ENCODE data around the gene CAMTA1.

CAMTA1 gene

DNA sequence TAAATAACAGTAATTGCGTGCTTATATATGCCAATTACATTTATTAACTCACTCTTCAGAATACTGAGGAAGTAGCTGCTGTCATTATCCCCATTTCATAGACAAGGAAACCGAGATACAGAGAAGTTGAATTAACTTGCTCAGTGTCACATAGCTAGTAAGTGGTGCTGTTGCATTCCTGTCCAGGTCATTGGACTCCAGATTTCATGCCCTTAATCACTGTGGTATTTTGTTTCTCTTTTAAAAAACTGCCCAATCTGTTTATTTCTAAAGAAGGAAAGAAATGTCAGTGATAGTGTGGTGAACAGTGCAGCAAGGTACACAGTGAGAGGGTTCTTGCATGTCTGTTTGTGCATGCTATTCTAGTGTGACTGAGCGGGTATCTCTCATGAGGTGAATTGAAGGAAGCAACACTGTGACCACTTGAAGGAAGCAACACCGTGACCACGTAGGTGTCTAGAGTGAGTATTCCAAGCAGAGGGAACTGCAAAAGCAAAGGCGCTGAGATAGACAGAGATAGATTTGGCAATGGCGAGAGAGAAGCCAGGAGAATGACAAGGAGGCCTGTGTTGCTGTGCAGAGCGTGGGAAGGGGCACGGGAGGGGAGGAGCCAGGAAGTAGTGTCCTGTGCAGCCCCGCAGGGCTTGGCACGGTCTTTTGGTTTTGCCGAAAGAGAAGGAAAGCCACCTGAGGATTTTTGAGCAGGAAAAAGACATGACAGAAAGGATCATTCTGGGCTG lies 95.9 kb downstream of the CAMTA1 start:
- FAIRE-seq: no peak

DNA sequence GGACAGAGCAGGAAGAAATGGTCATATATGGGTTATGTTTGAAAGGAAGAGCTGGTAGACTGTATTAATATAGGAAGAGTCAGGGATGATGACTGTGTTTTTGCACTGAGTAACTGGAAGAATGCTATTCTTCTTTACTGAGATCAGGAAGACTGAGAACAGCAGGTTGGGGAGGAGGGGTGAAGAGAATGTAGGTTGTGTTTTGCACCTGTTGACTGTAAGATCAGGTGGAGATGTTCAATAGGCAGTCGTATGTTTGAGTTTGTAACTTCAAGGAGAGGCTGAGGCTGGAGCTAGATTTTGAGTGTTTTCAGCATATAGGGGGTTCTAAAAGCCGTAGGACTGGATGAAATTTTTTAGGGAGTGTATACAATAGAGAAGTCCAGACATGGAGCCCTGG lies 97.2 kb downstream of the CAMTA1 start:
- FAIRE-seq: no peak

DNA sequence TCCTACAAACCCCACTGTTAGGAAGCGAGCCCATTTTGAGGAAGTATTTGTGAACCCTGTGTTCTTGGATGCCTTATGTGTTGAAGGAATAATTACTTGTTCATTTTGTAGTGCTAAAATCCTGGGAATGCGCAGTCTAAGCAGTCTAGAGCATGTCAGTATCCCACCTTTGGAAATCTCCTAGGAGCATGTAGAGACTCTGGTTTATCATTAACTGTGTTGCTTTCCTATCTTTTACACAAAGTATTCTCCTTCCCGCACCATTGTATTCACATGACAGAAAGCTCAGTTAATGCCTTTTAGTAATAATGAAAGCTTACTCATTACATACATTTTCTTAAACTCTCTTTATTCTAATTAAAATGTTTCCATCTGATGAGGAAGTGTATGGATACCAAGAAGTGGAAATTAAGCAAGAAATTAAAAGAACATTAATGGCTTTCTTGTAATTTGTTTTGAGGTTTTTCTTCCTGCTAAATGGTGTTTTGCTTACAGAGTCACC lies 99.4 kb downstream of the CAMTA1 start:
- FAIRE-seq: no peak

DNA sequence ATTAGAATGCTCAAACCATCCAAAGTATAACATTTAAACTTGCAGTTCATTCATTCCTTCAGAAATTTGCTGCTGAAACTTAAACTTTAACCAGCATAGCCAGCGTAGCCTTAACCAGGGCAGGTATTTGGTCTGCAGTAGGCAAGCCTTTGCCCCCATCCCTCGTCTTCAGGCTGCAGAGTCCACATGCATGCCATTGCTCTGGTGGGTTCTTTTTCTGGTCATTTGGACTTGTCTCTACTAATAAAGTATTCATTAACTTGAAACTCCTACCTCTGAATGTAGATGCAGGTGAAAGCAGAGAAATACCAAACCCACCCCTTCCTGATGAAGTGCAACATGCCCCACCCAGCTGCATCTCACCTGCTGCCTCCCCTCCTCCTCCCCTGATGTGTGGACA lies 100.2 kb downstream of the CAMTA1 start:
- no peak for FAIRE-seq

DNA sequence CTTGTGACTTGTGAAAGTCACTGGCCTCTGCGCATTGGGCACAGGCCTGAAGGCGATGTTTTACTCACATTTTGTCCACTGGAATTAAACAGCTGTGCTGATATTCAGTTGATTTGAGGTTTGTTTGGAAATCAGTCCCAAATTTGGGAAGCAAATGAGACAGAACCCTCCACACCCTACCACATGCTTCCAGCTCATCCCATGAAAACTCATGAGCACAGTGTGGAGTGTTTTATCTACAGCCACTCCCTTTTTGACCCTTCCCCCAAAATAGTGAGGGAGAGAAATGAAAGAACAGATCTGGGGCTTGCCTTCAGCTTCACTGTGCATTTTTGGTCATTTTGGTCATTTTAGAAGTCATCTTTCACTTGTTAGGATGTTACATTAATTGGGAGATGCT lies 101.3 kb downstream of the CAMTA1 start:
- no peak for FAIRE-seq

DNA sequence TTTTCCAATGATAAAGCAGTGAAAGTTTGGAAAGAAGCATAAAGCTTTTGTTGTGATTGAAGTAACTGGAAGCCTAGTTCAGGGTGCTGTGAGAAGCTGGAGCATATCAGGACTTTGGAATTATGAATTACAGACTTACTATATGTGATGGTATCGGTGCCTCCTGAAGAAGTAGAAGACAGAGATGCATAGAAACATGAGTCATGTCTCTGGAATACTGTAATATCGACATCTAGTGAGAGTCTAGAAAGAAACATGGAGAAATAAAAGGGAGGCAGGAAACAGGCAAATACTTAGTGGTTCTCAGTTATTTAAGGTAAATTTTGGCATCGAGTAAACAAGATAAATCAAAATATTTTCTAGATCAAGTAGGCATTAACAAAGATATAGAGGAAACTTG lies 103.0 kb downstream of the CAMTA1 start:
- FAIRE-seq: no peak

DNA sequence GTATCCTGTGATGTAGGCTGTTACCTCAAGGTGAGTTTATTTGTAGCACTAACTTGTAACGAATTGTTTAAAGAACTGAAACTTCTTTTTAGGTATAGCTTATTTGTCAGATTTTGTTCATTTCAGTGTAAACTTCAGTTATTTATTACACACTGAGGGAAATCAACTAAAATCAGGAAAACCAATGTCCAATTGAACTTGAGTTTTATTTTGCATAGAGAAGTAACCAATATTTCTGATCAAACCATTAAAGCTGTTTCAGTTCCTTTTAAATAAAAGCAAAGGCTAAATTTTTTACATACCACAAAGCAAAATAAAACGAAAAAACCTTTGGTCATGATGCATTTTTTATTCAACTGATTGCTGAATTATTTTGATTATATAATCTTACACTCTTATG lies 103.6 kb downstream of the CAMTA1 start:
- no peak for FAIRE-seq

DNA sequence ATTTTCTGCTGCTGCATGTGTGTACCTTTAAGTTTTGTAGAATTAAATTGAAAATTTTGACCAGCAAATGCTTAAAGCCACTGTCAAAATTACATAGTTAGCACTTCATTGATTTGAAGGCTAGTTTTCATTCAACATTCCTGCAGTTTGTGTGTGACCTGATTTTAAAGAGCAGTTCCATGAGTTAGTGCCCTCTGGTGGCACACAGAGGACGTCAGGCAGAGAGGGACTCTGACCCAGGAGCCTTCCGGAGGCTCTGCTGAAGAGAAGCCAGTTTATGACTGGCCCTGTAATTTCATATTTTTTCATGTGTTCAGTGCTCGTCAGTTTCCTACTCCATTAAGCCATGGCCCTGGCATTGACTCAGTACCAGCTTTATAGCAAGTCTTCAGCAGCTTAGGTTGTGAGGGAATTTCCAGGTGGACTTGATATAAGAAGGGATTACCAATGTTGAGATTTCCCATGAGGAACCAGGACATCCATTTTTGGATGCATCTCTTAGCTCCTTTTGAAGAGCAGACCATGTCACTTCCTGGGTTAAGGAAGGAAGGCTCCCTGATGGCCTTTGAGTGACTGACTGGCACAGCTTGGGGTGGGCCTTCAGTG lies 104.7 kb downstream of the CAMTA1 start:
- peak; percentile 8 for FAIRE-seq

DNA sequence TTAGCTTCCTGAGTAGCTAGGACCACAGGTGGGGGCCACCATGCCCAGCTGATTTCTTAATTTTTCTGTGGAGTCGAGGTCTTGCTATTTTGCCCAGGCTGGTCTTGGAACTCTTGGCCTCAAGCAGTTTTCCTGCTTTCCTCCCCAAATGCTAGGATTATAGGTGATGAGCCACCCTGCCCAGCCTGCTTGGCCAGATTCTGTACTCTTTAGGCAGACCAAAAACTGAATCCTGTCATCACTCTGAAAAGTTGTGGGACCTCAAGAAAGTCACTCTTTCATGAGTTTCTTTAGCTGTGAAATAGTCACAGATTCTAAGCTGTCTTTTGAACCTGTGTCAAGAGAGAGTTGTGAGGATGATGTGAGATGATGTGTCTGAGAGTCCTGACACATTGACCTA lies 105.4 kb downstream of the CAMTA1 start:
- FAIRE-seq: no peak

DNA sequence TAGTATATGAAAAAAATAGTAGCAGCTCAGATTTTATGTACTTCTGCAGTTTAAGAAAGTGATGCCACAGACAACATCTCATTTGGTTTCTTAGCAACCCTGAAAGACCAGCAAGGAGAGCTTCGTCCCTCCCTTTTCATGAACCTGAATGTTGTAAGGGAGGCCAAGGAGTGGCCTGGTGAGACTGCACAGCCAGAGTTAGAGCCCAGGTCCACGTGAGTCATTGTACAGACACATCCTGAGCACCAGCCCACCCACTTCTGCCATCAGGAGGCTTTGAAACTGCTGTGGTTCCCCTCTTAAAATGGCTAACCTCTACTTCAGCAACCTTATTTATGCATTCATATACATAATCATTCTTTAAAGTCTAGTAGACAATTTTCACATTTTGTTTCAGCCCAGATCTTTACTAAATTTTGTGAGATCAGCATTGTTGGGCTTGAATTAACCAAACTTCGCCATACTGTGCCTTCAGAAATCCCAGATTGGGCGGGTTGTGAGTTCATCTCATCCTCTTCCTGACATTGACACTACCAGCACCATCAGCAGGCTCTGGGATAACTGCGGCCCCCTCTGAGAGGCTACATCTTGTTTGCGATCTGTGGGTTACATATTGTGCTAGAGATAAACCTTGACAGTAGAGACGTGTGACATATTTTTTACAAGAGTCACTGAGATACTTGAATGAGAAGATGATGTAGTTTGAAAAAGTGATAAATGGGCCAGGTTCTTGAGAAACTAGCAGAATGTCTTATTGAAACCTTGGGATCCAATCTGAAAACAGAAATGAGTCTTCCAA lies 106.7 kb downstream of the CAMTA1 start:
- no peak for FAIRE-seq

DNA sequence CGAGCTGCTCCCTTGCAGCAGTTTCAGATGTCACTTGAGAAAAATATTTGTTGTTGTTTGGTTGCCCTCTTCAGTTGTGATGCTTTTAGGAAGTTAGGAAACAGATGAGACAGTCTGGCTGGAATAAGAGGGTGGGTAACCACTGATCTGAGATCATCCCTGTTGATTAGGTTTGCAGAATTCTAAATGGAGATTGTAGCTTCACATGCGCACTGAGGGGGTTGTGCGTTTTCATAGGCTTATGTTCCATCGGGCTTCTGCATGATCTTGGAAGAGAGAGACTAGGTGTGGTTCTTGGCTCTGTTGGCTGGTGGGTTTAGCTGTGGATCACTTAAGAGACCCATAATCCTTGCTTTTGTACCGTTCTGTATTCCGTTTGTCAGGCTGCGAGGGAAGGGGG lies 108.1 kb downstream of the CAMTA1 start:
- no peak for FAIRE-seq

DNA sequence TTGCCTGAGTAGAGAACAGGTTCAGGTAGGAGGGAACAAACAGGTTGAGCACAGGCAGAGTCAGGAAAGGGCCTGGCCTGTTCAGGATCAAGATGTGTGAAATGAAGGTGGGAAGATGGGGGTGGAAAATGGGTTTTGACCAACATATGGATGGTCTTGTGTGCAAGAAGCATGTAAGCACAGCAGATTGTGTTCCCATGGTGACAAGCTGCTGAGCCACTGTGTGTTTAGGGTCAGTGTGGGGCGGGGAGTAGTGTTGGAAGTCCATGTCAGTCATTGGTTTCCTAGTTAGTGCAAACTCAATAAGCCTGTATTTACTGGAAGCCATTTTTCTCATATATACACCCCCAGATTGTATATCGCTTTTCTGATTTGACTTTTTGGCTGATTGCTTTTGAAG lies 111.9 kb downstream of the CAMTA1 start:
- FAIRE-seq: no peak

DNA sequence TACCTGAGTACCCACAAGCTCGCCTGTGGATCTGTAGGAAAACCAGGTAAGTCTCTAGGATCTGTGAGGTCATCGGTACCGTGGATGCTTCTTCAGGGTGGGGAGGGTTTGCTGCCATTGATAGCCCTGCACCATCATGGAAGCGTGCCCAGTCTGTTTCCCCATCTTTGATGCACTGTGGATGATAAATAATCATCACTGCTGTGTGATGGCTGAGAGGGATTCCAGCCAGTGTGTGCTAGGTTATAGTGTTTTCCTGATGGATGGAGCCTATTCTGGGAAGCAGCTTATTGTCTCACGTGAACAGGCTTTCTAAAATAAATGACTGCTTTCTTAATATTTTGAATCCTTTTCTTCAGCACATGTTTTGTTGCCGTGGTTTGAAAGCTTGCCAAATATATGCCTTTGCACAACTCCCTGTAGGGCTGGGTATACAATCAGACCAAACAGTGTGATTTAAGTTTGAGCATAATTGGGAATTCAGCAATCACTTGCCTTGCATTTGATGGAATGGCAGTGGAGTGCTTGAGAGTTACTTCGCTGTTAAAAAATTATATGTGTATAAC lies 113.8 kb downstream of the CAMTA1 start:
- no peak for FAIRE-seq

DNA sequence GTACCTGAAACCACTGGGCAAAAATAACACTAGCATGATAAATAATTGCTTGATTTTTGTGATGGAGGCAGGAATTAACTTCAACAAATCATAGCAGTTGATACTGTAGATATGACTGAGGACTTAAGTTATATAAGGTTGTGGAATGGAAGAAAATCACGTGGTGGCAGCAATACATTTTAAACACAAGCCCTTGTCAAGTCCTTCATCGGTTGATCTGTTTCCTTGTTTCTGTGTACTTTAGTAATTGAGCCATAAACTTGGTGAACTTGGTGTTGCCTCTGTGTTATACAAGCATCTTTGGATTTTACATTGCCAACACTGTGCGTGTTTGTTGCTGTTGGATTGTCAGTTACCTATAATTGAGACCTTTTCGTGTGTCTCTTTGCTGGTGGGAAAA lies 114.4 kb downstream of the CAMTA1 start:
- no peak for FAIRE-seq

DNA sequence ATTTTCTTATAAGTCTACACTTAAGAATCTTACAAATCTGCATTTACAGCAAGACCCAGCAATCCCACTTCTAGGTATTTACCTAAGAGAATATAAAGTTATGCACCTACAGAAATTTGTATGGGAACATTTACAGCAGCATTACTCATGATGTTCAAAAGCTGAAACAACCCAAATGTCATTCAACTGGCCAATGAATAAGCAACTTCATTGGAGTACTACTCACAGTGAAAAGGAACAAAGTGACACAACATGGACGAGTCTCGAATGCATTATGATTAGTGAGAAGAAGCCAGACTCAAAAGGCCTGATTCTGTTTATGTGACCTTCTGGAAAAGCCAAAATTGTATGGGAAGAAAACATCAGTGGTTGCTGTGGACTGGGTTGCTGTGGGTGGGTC lies 116.9 kb downstream of the CAMTA1 start:
- FAIRE-seq: no peak

DNA sequence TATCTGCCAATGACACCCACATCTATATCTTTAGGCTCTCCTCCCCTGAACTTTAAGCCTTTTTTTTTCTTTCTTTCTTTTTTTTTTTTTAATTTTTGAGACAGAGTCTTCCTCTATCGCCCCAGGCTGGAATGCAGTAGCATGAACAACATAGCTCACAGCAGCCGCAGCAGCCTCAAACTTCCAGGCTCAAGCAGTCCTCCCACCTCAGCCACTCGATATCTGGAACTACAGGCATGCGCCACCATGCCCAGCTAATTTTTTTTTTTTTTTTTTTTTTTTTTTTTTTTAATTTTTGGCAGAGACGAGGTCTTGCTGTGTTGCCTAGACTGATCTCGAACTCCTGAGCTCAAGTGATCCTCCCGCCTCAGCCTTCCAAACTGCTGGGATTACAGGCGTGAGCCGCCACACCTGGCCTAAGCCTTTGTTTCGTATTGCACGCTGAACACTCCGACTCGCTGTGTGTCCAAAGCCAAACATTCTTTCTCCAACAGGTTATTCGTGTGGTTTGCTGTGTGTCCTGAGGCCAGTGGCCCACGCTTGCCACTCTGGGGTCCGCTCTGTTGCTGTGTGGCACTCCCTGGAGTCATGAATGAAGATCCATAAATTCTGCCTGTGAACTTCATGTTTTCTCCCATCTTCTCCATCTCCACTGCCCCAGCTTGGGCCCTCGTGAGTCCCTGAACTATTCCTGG lies 119.4 kb downstream of the CAMTA1 start:
- FAIRE-seq: no peak

DNA sequence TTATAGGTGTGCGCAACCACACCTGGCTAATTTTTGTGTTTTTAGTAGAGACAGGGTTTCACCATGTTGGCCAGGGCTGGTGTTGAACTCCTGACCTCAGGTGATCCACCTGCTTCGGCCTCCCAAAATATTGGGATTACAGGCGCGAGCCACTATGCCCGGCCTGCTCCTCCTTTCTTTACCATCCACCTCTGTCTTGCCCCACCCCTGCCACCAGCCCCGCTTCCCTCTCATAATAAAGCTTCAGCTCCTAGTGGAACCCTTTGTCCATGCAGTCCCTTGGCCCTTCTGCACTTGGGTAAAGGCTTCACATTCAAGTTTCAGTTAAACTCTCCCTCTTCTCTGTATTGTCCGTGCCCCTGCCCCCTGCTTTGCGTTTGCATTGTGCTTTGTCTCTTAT lies 120.1 kb downstream of the CAMTA1 start:
- FAIRE-seq: no peak

DNA sequence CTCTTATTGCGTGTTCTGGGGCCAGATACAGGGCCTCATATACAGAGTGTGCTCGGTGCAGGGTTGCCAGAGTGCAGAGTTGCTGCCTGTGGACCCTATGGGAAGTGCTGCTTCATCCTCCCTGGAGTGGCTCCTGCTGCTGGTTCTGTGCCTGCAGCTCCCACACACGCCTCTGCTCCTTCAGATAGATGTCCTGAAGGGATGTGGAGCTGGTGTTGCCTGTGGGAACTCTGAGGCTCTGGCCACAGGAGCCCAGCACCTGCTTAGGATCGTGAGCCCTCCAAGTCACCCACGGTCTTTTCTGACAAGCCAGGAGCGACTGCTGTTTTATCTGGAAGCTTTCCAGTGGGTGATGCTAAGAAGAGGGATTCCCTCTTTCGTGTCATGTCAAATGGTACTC lies 120.5 kb downstream of the CAMTA1 start:
- FAIRE-seq: no peak

DNA sequence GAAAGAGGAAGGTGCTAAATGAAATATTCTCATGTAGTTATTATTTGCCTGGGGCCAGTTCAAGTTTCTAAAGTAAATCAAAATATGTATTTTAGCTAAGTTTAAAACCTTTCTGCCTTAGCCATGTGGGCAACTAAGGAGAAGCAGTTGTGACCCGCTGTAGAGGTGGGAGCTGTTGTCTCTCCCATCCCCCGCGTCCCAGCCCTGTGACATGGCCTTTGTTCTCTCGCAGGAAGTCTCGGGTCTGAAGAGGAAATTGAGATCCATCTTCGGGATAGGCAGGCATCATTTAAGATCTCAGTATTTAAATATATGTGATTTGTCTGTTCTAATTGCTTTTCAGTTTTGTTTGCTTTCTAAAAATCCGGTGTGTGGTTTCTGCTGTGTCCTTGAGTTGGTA lies 121.5 kb downstream of the CAMTA1 start:
- FAIRE-seq: no peak

DNA sequence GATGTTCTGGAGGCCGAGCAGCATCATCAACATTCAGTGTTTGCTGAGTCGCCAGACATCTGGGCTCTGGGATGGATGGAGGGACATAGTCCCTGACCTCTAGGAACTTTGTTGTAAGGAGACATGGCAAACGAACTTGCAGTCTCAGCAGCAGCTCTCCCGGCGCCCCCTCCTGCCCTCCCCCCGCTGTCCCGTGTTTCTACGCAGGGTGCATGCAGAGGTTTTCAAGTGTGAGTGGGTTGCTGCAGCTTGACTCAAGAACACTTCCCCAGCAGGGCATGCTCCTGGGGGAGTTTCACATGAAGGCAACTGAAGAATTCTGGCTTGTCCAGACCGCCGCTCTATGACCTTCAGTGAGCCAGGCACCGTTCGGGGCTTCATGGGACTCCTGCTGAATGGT lies 121.9 kb downstream of the CAMTA1 start:
- FAIRE-seq: no peak

DNA sequence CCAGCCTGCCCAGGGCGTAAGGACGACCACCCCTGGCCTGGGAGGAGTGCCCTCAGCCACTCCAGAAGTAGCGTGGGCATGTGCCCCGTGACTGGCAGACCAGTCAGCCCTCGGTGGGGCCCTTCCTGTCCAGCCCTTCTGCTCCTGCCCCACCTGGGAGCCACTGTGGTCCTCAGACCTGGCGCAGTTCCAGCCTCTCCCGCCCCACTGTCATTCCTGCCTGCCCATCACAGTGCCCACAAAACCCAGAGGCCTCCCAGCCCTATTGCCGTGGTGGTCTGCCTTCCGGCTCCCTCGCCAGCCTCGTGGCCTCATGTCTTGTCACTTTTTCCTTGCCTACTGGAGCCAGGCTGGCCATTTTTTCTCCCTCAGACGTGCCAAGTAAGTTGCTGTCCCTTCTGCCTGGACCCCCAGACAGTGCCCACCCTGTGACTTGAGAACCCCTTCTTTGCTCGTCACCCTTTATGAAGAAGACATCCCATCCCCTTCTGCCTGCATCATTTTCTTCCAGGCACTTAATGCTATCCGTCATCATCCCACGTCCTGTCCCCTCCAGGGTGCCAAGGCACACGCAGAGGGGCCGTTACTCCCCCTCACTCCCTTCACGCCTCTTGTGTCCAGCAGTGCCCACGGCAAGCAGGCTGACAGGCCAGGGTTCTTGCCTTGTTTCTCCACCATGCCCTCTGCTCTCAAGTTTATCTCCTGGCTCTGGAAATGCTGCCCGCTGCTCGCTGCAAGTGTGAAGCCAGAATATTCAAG lies 122.6 kb downstream of the CAMTA1 start:
- FAIRE-seq: no peak

DNA sequence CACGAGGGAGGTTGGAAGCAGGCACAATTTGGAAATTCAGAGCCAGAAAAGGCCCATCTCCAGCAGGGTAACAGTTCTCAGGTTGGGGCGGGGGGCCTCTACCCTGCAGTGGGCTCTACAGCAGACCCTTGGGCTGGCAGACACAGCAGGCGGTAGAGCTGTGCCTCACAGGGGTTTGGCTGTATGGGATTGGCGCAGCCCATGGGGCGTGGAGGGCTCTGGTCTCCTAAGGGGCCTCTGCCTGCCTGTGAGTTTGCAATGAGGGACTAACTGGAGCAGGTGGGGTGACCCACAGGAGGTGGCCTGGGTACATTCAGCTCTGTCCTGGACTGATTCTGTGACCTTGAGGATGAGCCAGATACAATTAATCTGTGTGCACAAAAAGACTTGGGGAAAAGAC lies 124.1 kb downstream of the CAMTA1 start:
- FAIRE-seq: no peak

All from endometrium (tissue), 2 donors.